Heart right ventricle (tissue), 16 donors: ENCODE data around the gene PLD5. TPM values are rescaled to one million over a fixed set of nuclear protein-coding genes. Genes with fewer than 3 reads are reported as not detected.

Source experiments
- ATAC-seq, 8 donors: fragments of 200-7000 bp; cut with Tn5 transposase; one replicate each; pipeline ENCODE4 v1.9.1; 2020; ENCODE audit warnings: mild to moderate bottlenecking in 8 of 8, moderate library complexity in 8 of 8, moderate number of reproducible peaks in 1 of 8
- DNase-seq, 2 donors: peaks; one replicate each; pipeline ENCODE4 v3.0.0-alpha.2; 2020
- H3K27ac ChIP-seq, 10 donors: fragments of 200-600 bp; sonication (generic) in 2 of 10; one replicate each; pipeline versions ENCODE4 v1.5.0 to v1.8.0; 2020 to 2022; ENCODE audit warnings: mild to moderate bottlenecking in 3 of 10
- H3K27me3 ChIP-seq, 7 donors: fragments of 200-600 bp; one replicate each; pipeline ENCODE4 v1.8.0; 2021 to 2022; ENCODE audit warnings: mild to moderate bottlenecking in 2 of 7
- H3K36me3 ChIP-seq, 9 donors: fragments of 200-600 bp; sonication (generic) in 1 of 9; one replicate each; pipeline versions ENCODE4 v1.5.0 to v1.8.0; 2020 to 2022; ENCODE audit warnings: mild to moderate bottlenecking in 2 of 9
- H3K4me1 ChIP-seq, 9 donors: fragments of 200-600 bp; sonication (generic) in 1 of 9; one replicate each; pipeline versions ENCODE4 v1.5.0 to v1.8.0; 2020 to 2022; ENCODE audit warnings: mild to moderate bottlenecking in 4 of 9
- H3K4me3 ChIP-seq, 10 donors: fragments of 200-600 bp; sonication (generic) in 2 of 10; one replicate each; pipeline versions ENCODE4 v1.5.0 to v1.8.0; 2020 to 2022; ENCODE audit warnings: mild to moderate bottlenecking in 7 of 10, moderate library complexity in 2 of 10
- H3K9me3 ChIP-seq, 11 donors: fragments of 200-600 bp in 10 of 11; sonication (generic) in 2 of 11; one replicate each; pipeline versions ENCODE4 v1.5.0 to v1.8.0; 2013 to 2022; ENCODE audit warnings: mild to moderate bottlenecking in 2 of 11, control low read depth in 1 of 11, moderate library complexity in 1 of 11
- CTCF ChIP-seq, 9 donors: fragments of 200-600 bp; sonication (generic) in 2 of 9; IDR thresholded peaks; one replicate each; pipeline versions ENCODE4 v1.5.0 to v1.8.0; 2021 to 2022; ENCODE audit warnings: antibody characterized with exemption in 9 of 9, mild to moderate bottlenecking in 5 of 9, moderate library complexity in 1 of 9
- WGBS, 2 donors: extraction: QIAGEN DNeasy Blood & Tissue Kit; methylation state at CpG; one replicate each; pipeline ENCODE4 v1.1.7; 2013; ENCODE audit warnings: inconsistent platforms in 1 of 2; 5-methylcytosine and 5-hydroxymethylcytosine counted together
- intact Hi-C, 10 donors: fragments of 100-400 bp; cut with DNase I; formaldehyde crosslinking; loops; one replicate each; pipeline versions ENCODE4 v1.11.1 to v1.14.2; 2022
- polyA plus RNA-seq, 2 donors: library from polyadenylated mRNA; stranded (reverse); fragments of 200-250 nt; gene quantifications; one replicate each; pipeline ENCODE4 v1.2.3, GENCODE V29; 2013
- total RNA-seq, 10 donors: library from RNA; stranded (reverse); fragmentation: NEBNext Ultra II Directional in 3 of 10; extraction: Animal tissue kit (Norgen Biotek cat#: 25700) in 3 of 10; gene quantifications; one replicate each; pipeline versions ENCODE4 v1.2.1 to v1.2.4, GENCODE V29; 2021 to 2023
- donor health status: Arrhythmogenic right ventricular cardiomyopathy.
- donor health status: ischemic (EF 13 %, LVEDD 7.1; RV severe dilation, severe dysfunction).
- donor health status: healthy with polysubstance abuse.
- donor health status: DM: no; HTN: yes; CAD: no.
- donor health status: DM: no; HTN: no; CAD: no.
- donor health status: ischemic (EF 25% LVEDD 6.9; RV normal size, moderate dysfunction).
- donor health status: ischemic (EF 25% LVEDD 5.7; RV mildly dilated, moderate dysfunction).
- donor health status: healthy.
- donor health status: DM: yes; HTN: yes; CAD: no.
- donor health status: Ischemic cardiomyopathy.
- donor health status: ischemic (EF 35%, LVEDD 5.7; RV mildly dilated, moderate dysfunction).
- donor health status: nonischemic (EF 11% LVEDD 7.7; RV severe dilation, severe dysfunction).
- donor health status: DM: yes; HTN: yes; CAD: no.
- donor health status: PGD.
- donor health status: ischemic (EF 29% LVEDD 5.4; RV normal size, mild dysfunction).
- donor health status: nonischemic (EF 23%, LVEDD 6.1; RV moderate dilation, normal function).

Gene PLD5
- total and polyA plus RNA-seq, 12 donors: 0.13 to 1.3 (median 0.41) TPM; not detected in 4

DNA sequence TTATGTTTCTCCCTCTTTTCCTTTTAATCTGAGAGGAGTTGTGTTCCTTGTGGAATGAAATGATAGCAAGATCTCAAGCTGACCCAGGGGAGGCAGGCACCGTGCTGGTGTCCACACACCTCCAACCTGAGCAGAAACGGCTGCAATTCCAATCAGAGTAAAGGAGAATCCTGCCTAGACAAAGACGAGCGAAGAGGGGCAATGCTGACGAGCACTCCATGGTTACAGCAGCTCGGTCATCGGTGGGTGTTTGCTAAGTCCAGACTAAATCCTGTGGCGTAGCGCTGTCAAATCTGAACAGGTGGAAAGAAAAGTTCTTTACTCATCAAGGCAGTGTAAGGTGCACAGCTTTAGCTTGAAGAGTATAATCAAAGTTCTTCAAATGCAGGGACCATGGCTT, 74.8 kb downstream of the PLD5 start:
- Histone ChIP-seq H3K9me3 (no peaks in the 10 kb centered on the region), H3K4me3 (no peak overlapping the region), H3K36me3 (no peaks in the 10 kb centered on the region), H3K27me3 (peaks cover 0 to 28% (median 3%) of the 10 kb centered on the region in 7 donors), H3K4me1 (no peaks in the 10 kb centered on the region), H3K27ac (no peak overlapping the region)
- WGBS, 2 donors: 68 to 76% methylated on average over 9 of the region's 9 CpGs
- TF ChIP-seq CTCF (IDR thresholded peaks at IDR 0.05): no peak
- intact Hi-C loops: loop anchor here in 1 of 10 donors (10.0 kb wide), 1 partner anchor 875 kb away; no protein-coding TSS in a partner anchor
- ATAC-seq: no peak
- no peak for DNase-seq

DNA sequence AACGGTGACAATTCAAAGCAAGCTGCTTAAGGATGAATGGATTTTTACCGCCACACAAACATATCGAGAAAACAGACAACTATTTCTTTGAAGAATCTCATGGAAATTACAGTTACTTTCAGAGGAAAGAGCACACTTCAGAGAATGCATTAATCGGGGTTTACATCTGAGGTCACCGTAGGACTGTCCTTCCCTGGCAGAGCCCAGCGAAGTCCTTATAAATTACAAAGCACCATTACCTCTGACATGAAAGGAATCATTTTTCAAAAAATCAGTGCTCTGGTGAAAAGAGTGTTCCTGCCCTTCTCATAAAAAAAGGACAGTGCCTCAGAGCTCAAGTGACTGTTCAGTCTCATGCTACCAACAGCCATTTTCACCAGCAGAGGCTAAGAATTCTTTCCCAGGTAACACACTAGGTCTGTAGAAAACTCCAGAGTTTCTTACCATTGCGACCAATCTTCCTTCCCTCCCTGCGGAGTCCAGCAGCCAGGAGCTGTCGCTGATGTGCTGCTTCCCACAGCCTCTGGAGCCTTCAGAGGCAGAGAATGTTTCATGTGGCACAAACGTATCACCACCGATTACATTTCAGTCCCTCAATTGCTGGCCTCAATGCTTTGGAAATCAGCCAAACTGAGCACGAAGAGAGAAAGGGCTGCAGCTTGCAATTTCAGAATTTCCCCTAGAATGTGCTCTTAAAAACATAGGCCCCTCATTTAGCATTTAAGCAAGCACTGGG, 75.4 kb downstream of the PLD5 start:
- DNase-seq: no peak
- ATAC-seq: no peak

DNA sequence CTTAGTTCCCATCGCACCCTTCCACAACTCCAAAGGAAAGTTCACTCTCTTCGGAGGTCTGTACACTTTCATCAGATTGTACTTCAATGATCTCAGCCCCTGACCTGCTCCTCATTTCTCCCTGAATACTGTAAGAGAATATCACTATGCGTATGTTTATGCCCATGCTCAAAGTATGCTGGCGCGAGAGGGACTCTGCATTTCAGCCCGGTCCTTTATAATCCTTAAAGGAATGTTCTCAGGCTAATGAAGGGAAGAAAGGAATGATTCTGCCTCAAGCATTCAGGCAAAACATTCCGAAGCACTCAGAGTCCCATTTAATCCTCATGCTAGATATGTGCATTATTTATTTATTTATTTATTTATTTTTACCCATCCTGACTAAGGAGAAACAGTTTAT, 76.8 kb downstream of the PLD5 start:
- TF ChIP-seq CTCF (IDR thresholded peaks at IDR 0.05): no peak
- 71 to 73% methylated on average over 7 of the region's 7 CpGs for WGBS, 2 donors
- intact Hi-C loops: no loop called here

More for the DNA sequence above, 75.4 kb downstream of the PLD5 start:
- Histone ChIP-seq H3K36me3 (no peaks in the 10 kb centered on the region), H3K9me3 (no peaks in the 10 kb centered on the region), H3K27ac (no peak overlapping the region), H3K4me3 (no peak overlapping the region), H3K4me1 (no peaks in the 10 kb centered on the region), H3K27me3 (peaks cover 0 to 28% (median 3%) of the 10 kb centered on the region in 7 donors)
- intact Hi-C loops: no loop called here
- TF ChIP-seq CTCF (IDR thresholded peaks at IDR 0.05): no peak
- WGBS, 2 donors: 45 to 46% methylated on average over 12 of the region's 12 CpGs

GRCh38 chr1:242440757-242441156, 83.7 kb downstream of the PLD5 start:
- ATAC-seq (no peak), DNase-seq (no peak)
- Histone ChIP-seq H3K9me3 (no peaks in the 10 kb centered on the region), H3K36me3 (no peaks in the 10 kb centered on the region), H3K27ac (no peak overlapping the region), H3K27me3 (peaks cover 0 to 7% (median 0%) of the 10 kb centered on the region in 7 donors), H3K4me1 (no peaks in the 10 kb centered on the region), H3K4me3 (no peak overlapping the region)
- intact Hi-C loops: no loop called here
- no peak for TF ChIP-seq CTCF (IDR thresholded peaks at IDR 0.05)
- WGBS, 2 donors: 88 to 97% methylated on average over 1 of the region's 1 CpG

More for the DNA sequence above, 76.8 kb downstream of the PLD5 start:
- no peaks in the 10 kb centered on the region for H3K4me1 ChIP-seq
- ATAC-seq (no peak), DNase-seq (no peak)
- H3K27me3 ChIP-seq: peaks cover 0 to 28% (median 3%) of the 10 kb centered on the region in 7 donors
- H3K36me3 ChIP-seq: no peaks in the 10 kb centered on the region
- no peak overlapping the region for H3K27ac ChIP-seq
- no peak overlapping the region for H3K4me3 ChIP-seq
- no peaks in the 10 kb centered on the region for H3K9me3 ChIP-seq
